HEK293T (cell line): ENCODE results near the gene FUCA2.
"Not testable (repeated sequence)": the region's sequence is repeated elsewhere in the genome, so short reads cannot be mapped to it uniquely, and the experiment has no call there.

Source experiments
- CTCF ChIA-PET: fragments of 350-600 bp; formaldehyde crosslinking; extraction: SDS; loops from one replicate; lab custom pipeline; 2021; ENCODE audit warnings: antibody characterized with exemption, inconsistent platforms; lab: Yijun Ruan, JAX
- POLR2A ChIA-PET: fragments of 350-600 bp; formaldehyde crosslinking; extraction: SDS; loops from one replicate; lab custom pipeline; 2020; ENCODE audit warnings: antibody characterized with exemption, inconsistent platforms; lab: Yijun Ruan, JAX
- DNase-seq: peaks from one replicate; pipeline ENCODE4 v3.0.0; 2012; ENCODE audit warnings: mixed read lengths; ENCODE audit errors: extremely low spot score
- ARNT ChIP-seq: fragments of 450-650 bp; IDR thresholded peaks from 2 replicates; pipeline ENCODE4 v1.6.1; 2017; ENCODE audit warnings: mild to moderate bottlenecking
- BHLHE40 ChIP-seq: fragments of 450-650 bp; IDR thresholded peaks from 2 replicates; pipeline ENCODE4 v1.6.1; 2016; ENCODE audit warnings: mild to moderate bottlenecking, moderate library complexity, borderline replicate concordance
- CTBP1 ChIP-seq: fragments of 450-650 bp; IDR thresholded peaks from 2 replicates; pipeline ENCODE4 v1.6.1; 2016; ENCODE audit warnings: borderline replicate concordance
- ELF4 ChIP-seq: fragments of 450-650 bp; IDR thresholded peaks from 2 replicates; pipeline ENCODE4 v1.6.1; 2017; ENCODE audit warnings: antibody characterized with exemption
- FOXM1 ChIP-seq: fragments of 450-650 bp; IDR thresholded peaks from 2 replicates; pipeline ENCODE4 v1.6.1; 2017; ENCODE audit warnings: mild to moderate bottlenecking, borderline replicate concordance
- HDGF ChIP-seq: fragments of 450-650 bp; IDR thresholded peaks from 2 replicates; pipeline ENCODE4 v1.6.1; 2017; ENCODE audit warnings: antibody characterized with exemption, borderline replicate concordance
- L3MBTL2 ChIP-seq: fragments of 450-650 bp; conservative IDR thresholded peaks from 2 replicates; pipeline ENCODE4 v1.6.1; 2016; ENCODE audit warnings: mild to moderate bottlenecking
- LEF1 ChIP-seq: fragments of 450-650 bp; IDR thresholded peaks from 2 replicates; pipeline ENCODE4 v1.6.1; 2017; ENCODE audit warnings: mild to moderate bottlenecking, borderline replicate concordance
- NFRKB ChIP-seq: fragments of 450-650 bp; IDR thresholded peaks from 2 replicates; pipeline ENCODE4 v1.6.1; 2016; ENCODE audit warnings: mild to moderate bottlenecking, moderate library complexity
- PKNOX1 ChIP-seq: fragments of 450-650 bp; IDR thresholded peaks from 2 replicates; pipeline ENCODE4 v1.6.1; 2016
- SP1 ChIP-seq: fragments of 450-650 bp; IDR thresholded peaks from 2 replicates; pipeline ENCODE4 v1.6.1; 2017
- SUZ12 ChIP-seq: fragments of 450-650 bp; IDR thresholded peaks from 2 replicates; pipeline ENCODE4 v1.6.1; 2016; ENCODE audit warnings: mild to moderate bottlenecking
- TARDBP ChIP-seq: fragments of 450-650 bp; IDR thresholded peaks from 2 replicates; pipeline ENCODE4 v1.6.1; 2016

The FUCA2 gene

GRCh38 chr6:143450453-143451371 is 60.8 kb downstream of the FUCA2 start, which contains the start of the genes ADAT2 and PEX3:
Gene ADAT2 (minus strand): TSS chr6:143450695. CDS start chr6:143450658, 37 bp downstream.
Gene PEX3 (plus strand): TSS chr6:143450805. CDS start chr6:143451043, 238 bp downstream.
- POLR2A ChIA-PET: interaction anchor here (0.6 to 1.2 kb wide), 12 partner anchors 8 to 954 kb away, joined by 3 to 6 read pairs (median 3); no protein-coding TSS in a partner anchor
- TF ChIP-seq HDGF (no peak), NFRKB (peak; percentile 89), LEF1 (no peak; the same call in 1 of the 2 replicates), TARDBP (peak; percentile 11; the same call in 1 of the 2 replicates), ELF4 (peak; percentile 81), PKNOX1 (peak; percentile 43), BHLHE40 (no peak), SUZ12 (no peak), L3MBTL2 (peak; percentile 63; the same call in 1 of the 2 replicates), FOXM1 (peak; percentile 84), ARNT (peak; percentile 91), CTBP1 (peak; percentile 98), SP1 (no peak)
- CTCF ChIA-PET: interaction anchor here (0.6 kb wide), 1 partner anchor 174 kb away, joined by 3 read pairs; no protein-coding TSS in a partner anchor
- DNase-seq: peak; percentile 94

- peak; percentile 66; the same call in 1 of the 2 replicates for TF ChIP-seq L3MBTL2
- TF ChIP-seq CTBP1: no peak
- ChIA-PET POLR2A (interaction anchor here (0.6 to 1.1 kb wide), 9 partner anchors 8 to 727 kb away, joined by 3 to 6 read pairs (median 4); no protein-coding TSS in a partner anchor), CTCF (no interaction called here)
- peak; percentile 14 for DNase-seq
Observed at GRCh38 chr6:143449714-143450452, 61.6 kb downstream of the FUCA2 start.

- TF ChIP-seq FOXM1: no peak
- TF ChIP-seq PKNOX1: no peak
- no peak for DNase-seq
- ChIA-PET POLR2A (interaction anchor here (0.6 kb wide), 1 partner anchor 411 kb away, joined by 3 read pairs; no protein-coding TSS in a partner anchor), CTCF (no interaction called here)
Observed at GRCh38 chr6:143449082-143449713, 62.3 kb downstream of the FUCA2 start.

- CTCF ChIA-PET: interaction anchor here (0.6 kb wide), 1 partner anchor 867 kb away, joined by 6 read pairs; no protein-coding TSS in a partner anchor
- POLR2A ChIA-PET, DNase-seq: not testable (repeated sequence)
Observed at GRCh38 chr6:143447865-143448264, 63.7 kb downstream of the FUCA2 start.
